Ascending aorta (tissue), 2 donors: ENCODE data around the gene MACF1. TPM values are rescaled to one million over a fixed set of nuclear protein-coding genes. Genes with fewer than 3 reads are reported as not detected.

ENCODE experiments used
- DNase-seq, 2 donors: peaks; one replicate each; pipeline ENCODE4 v3.0.0-alpha.2; 2019; ENCODE audit warnings: low spot score in 2 of 2
- H3K27ac ChIP-seq, 2 donors: fragments of 200-600 bp; sonication (generic); one replicate each; pipeline ENCODE4 v1.5.1; 2016 to 2017; ENCODE audit warnings: mild to moderate bottlenecking in 1 of 2
- H3K27me3 ChIP-seq: fragments of 200-600 bp; sonication (generic); one replicate; pipeline ENCODE4 v1.5.1; 2017
- H3K36me3 ChIP-seq, 2 donors: fragments of 200-600 bp; sonication (generic); one replicate each; pipeline ENCODE4 v1.5.1; 2016
- H3K4me1 ChIP-seq, 2 donors: fragments of 200-600 bp; sonication (generic); one replicate each; pipeline ENCODE4 v1.5.1; 2016 to 2017; ENCODE audit warnings: mild to moderate bottlenecking in 1 of 2
- H3K4me3 ChIP-seq, 2 donors: fragments of 200-600 bp; sonication (generic); one replicate each; pipeline ENCODE4 v1.5.1; 2016 to 2017; ENCODE audit warnings: mild to moderate bottlenecking in 1 of 2
- H3K9me3 ChIP-seq, 2 donors: fragments of 200-600 bp; sonication (generic); one replicate each; pipeline ENCODE4 v1.5.1; 2016
- intact Hi-C: fragments of 100-400 bp; cut with DNase I; formaldehyde crosslinking; loops from one replicate; pipeline ENCODE4 v1.15.1; 2023
- total RNA-seq: library from RNA; depleted of rRNA; stranded (reverse); fragments of >200 nt; gene quantifications from one replicate; pipeline ENCODE4 v1.1.0, GENCODE V29; 2016
- TF ChIP-seq, protein P1 (sequence below), 3 experiments: fragments of 200-600 bp in 2 of 3; fragments of 450-650 bp in 1 of 3; sonication (generic) in 2 of 3; IDR thresholded peaks; one replicate each; pipeline ENCODE4 v1.5.1; 2016 to 2019; ENCODE audit warnings: antibody characterized with exemption in 3 of 3, mild to moderate bottlenecking in 1 of 3, moderate library complexity in 1 of 3

Gene MACF1
- total RNA-seq, 1 donor from 2014 or later, result 279 TPM

DNA sequence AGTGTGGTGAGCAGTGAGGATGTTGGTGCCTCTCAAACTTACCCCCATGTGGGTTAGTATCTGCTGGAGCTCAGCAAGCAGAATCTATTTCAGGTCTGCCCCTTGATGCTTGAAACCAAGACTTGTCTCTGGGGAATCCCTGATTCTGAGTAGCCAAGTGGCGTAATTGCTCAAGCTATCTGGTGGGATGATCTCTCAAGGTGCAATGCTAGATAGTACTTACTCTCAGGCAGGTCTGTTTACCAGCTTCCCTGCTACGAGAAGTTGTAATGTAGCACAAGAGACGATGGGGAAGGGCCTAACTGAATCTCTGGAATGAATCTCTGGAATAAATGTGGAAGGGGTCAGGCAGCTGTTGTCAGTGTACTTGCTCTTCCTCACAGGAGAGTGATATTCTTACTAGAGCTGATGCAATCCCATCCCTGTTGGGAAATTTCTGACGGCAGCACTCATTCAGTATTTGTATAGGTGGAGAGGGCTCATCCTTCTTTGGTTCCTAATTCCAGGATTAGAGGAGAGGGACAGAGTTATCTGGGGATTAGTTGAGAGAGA is 65.4 kb downstream of the MACF1 start:
- intact Hi-C loops, result no loop called here
- peaks cover 11 to 46% of the 10 kb centered on the region in 2 donors for H3K4me1 ChIP-seq
- TF ChIP-seq, protein P1, sequence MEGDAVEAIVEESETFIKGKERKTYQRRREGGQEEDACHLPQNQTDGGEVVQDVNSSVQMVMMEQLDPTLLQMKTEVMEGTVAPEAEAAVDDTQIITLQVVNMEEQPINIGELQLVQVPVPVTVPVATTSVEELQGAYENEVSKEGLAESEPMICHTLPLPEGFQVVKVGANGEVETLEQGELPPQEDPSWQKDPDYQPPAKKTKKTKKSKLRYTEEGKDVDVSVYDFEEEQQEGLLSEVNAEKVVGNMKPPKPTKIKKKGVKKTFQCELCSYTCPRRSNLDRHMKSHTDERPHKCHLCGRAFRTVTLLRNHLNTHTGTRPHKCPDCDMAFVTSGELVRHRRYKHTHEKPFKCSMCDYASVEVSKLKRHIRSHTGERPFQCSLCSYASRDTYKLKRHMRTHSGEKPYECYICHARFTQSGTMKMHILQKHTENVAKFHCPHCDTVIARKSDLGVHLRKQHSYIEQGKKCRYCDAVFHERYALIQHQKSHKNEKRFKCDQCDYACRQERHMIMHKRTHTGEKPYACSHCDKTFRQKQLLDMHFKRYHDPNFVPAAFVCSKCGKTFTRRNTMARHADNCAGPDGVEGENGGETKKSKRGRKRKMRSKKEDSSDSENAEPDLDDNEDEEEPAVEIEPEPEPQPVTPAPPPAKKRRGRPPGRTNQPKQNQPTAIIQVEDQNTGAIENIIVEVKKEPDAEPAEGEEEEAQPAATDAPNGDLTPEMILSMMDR (IDR thresholded peaks at IDR 0.05), result no peak
- H3K27me3 ChIP-seq, result no peaks in the 10 kb centered on the region
- H3K27ac ChIP-seq, result peak overlapping the region; percentile 64 to 73
- H3K9me3 ChIP-seq, result no peaks in the 10 kb centered on the region
- H3K4me3 ChIP-seq, result peak overlapping the region in 1 of 2 donors; percentile 23
- no peaks in the 10 kb centered on the region for H3K36me3 ChIP-seq
- DNase-seq, result no peak

DNA sequence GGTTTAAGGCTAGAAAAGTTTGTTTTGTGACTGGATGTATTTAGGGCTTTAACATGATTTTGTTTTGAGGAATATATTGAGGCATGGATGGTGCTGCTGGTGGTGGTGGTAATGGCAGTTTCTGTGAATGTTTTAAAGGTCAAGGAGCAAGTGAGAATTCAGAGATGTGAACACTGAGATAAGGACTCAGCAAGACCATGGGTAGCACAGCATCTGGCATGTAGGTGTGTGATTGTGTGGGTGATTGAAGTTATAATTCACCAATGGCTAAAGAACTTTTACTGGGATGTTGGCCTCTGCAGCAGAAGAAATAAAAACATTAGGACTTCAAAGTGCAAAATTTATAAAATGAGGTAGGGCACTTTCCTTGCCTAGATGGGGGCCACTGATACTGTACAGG is 65.9 kb downstream of the MACF1 start:
- TF ChIP-seq, protein P1 (IDR thresholded peaks at IDR 0.05), result no peak
- Histone ChIP-seq H3K4me1 (peaks cover 11 to 46% of the 10 kb centered on the region in 2 donors), H3K9me3 (no peaks in the 10 kb centered on the region), H3K27ac (peak overlapping the region in 1 of 2 donors; percentile 73), H3K36me3 (no peaks in the 10 kb centered on the region), H3K27me3 (no peaks in the 10 kb centered on the region), H3K4me3 (peak overlapping the region in 1 of 2 donors; percentile 23)
- no peak for DNase-seq
- intact Hi-C loops, result no loop called here

DNA sequence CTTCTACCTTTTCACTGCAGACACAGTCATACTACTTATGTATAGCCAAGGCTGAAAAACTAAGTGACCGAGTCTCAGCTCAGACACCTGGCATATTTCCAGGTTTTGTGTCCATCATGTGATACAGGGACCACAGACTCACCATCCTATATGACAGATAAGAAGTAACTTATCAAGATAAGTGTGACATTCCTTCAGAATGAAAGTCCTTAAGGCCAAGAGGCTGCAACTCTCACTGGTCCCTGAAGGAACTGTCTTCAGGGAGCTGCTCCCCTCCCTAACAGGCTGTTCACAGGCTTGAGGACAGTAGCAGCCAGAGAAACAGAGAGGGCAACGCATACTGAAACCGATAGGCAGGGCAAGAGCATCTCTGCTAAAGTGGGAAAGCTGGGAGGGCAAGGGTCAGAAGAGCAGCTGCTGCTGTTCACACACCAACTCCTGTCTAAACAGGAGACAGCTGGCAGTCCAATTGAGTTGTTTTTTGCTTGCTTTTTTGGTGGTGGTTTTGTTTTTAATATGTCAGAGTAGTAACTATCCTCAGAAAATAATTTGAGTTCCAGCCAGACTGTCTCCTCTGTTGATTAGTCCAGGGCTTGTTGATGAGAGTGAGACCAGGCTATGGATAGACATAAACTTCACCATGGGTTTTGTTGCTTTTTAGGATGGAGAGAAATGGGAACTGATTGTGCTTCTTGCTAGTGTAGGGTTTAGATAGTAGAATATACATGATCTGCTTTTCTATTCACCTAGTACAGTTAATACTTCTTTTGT is 67.7 kb downstream of the MACF1 start:
- no peak for DNase-seq
- intact Hi-C loops, result no loop called here
- no peaks in the 10 kb centered on the region for H3K27me3 ChIP-seq
- no peaks in the 10 kb centered on the region for H3K36me3 ChIP-seq
- H3K4me3 ChIP-seq, result no peak overlapping the region
- H3K4me1 ChIP-seq, result peaks cover 10 to 42% of the 10 kb centered on the region in 2 donors
- H3K27ac ChIP-seq, result peak overlapping the region in 1 of 2 donors; percentile 49
- TF ChIP-seq, protein P1 (IDR thresholded peaks at IDR 0.05), result no peak
- no peaks in the 10 kb centered on the region for H3K9me3 ChIP-seq

DNA sequence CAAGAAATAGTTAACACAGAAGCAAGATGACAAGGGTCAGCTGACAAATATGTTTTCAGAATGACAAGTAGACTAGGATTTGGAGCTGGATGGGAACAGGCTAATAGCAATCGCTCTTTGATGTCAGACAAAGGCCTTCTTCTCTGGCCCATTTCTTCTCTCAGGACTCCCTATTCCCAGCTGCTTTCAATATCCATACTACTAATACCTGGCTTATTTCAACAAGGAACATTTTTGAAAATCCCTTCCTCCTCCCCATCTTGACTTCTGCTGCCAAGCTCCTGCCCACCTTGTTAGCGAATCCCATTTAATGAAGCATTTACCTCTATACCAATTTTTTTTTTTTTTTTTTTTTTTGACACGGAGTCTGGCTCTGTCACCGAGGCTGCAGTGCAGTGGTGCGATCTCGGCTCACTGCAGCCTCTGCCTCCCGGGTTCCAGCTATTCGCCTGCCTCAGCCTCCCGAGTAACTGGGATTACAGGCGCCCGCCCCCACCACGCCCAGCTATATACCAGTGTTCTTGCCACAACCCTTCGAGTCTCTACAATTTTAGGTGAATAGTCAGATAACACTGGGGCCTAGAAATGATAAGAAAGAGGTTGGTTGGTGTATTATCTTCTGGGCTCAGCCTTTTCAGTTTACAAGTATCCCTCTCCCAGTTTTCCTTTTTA is 68.4 kb downstream of the MACF1 start:
- no peaks in the 10 kb centered on the region for H3K9me3 ChIP-seq
- intact Hi-C loops, result no loop called here
- no peak for DNase-seq
- TF ChIP-seq, protein P1 (IDR thresholded peaks at IDR 0.05), result no peak
- no peaks in the 10 kb centered on the region for H3K36me3 ChIP-seq
- H3K4me1 ChIP-seq, result peaks cover 7 to 35% of the 10 kb centered on the region in 2 donors
- H3K27ac ChIP-seq, result peak overlapping the region in 1 of 2 donors; percentile 49
- no peak overlapping the region for H3K4me3 ChIP-seq
- H3K27me3 ChIP-seq, result no peaks in the 10 kb centered on the region

DNA sequence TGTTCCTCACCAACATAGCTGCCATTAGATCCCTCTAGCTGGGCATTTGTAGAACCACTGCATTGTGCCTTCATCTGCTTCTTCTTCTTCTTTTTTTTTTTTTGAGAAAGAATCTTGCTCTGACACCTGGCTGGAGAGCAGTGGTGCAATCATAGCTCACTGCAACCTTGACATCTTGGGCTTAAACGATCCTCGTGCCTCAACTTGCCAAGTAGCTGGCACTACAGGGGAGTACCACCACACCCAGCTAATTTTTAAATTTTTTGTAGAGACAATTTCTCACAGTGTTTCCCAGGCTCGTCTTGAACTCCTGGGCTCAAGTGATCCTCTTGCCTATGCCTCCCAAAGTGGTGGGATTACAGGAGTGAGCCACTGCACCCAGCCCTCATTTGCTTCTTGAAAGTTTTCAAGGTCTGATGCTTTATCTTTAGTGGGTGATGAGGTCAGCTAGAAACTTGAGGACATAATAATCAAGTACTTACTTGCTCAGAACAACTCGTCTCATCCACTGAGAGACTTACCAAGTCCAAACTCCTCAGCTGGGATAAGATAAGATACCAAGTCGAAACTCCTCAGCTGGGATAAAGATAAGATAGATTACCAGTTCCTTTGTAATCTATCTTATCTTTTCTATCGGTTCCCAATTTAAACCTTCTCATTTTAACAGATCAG is 71.5 kb downstream of the MACF1 start:
- TF ChIP-seq, protein P1 (IDR thresholded peaks at IDR 0.05), result no peak
- H3K36me3 ChIP-seq, result no peaks in the 10 kb centered on the region
- no peak for DNase-seq
- intact Hi-C loops, result no loop called here
- no peak overlapping the region for H3K4me3 ChIP-seq
- H3K27ac ChIP-seq, result no peak overlapping the region
- peaks cover 0 to 14% of the 10 kb centered on the region in 2 donors for H3K4me1 ChIP-seq
- no peaks in the 10 kb centered on the region for H3K27me3 ChIP-seq
- no peaks in the 10 kb centered on the region for H3K9me3 ChIP-seq
